Right lobe of liver (tissue), 4 donors: Measurements from ENCODE around the gene HPCAL4.

Experiments
- POLR2A ChIP-seq: fragments of 450-650 bp; IDR thresholded peaks from one replicate; pipeline ENCODE4 v1.6.1; 2017; ENCODE audit warnings: antibody characterized with exemption, mild to moderate bottlenecking
- TF ChIP-seq, protein P1 (sequence below), 4 donors: fragments of 200-600 bp in 3 of 4; fragments of 450-650 bp in 1 of 4; IDR thresholded peaks; one replicate each; pipeline versions ENCODE4 v1.5.1 to v1.8.0; 2016 to 2022; ENCODE audit warnings: antibody characterized with exemption in 4 of 4, mild to moderate bottlenecking in 2 of 4
- donor health status: DM: no; HTN: no; CAD: no.
- donor health status: DM: no; HTN: no; CAD: no.
- donor health status: DM: no; HTN: yes; CAD: no.

DNA sequence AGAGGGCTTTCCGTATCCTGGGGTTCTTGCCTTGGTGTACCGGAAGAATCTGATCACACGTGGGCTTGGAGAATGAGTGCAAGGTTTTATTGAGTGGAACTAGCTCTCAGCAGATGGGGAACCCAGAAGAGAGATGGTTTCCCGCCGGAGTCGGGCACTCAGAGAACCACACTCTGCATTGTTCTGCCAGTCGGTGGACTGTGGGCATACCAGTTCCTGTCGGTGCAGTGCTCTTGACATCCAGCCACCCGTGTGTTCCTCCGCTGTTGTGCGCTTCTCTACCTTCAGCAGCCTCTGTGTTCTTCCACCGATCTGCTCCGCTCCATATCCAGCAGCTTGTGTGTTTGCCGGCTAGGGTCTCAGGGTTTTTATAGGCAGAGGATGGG is 36.7 kb upstream of the HPCAL4 start:
- TF ChIP-seq, protein P1, sequence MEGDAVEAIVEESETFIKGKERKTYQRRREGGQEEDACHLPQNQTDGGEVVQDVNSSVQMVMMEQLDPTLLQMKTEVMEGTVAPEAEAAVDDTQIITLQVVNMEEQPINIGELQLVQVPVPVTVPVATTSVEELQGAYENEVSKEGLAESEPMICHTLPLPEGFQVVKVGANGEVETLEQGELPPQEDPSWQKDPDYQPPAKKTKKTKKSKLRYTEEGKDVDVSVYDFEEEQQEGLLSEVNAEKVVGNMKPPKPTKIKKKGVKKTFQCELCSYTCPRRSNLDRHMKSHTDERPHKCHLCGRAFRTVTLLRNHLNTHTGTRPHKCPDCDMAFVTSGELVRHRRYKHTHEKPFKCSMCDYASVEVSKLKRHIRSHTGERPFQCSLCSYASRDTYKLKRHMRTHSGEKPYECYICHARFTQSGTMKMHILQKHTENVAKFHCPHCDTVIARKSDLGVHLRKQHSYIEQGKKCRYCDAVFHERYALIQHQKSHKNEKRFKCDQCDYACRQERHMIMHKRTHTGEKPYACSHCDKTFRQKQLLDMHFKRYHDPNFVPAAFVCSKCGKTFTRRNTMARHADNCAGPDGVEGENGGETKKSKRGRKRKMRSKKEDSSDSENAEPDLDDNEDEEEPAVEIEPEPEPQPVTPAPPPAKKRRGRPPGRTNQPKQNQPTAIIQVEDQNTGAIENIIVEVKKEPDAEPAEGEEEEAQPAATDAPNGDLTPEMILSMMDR (IDR thresholded peaks at IDR 0.05): no peak
- no peak for TF ChIP-seq POLR2A
